Ramos (cell line): ENCODE data around the gene SLFN11.
"Not testable (repeated sequence)": the region's sequence is repeated elsewhere in the genome, so short reads cannot be mapped to it uniquely, and the experiment has no call there.

Experiments
- in situ Hi-C: fragments of 300-500 bp; cut with MboI; formaldehyde crosslinking; loops from one replicate; pipeline ENCODE4 v1.14.3; 2022; ENCODE audit warnings: low sequenced_read_pairs; ENCODE audit not compliant: unreplicated experiment

Gene SLFN11

DNA sequence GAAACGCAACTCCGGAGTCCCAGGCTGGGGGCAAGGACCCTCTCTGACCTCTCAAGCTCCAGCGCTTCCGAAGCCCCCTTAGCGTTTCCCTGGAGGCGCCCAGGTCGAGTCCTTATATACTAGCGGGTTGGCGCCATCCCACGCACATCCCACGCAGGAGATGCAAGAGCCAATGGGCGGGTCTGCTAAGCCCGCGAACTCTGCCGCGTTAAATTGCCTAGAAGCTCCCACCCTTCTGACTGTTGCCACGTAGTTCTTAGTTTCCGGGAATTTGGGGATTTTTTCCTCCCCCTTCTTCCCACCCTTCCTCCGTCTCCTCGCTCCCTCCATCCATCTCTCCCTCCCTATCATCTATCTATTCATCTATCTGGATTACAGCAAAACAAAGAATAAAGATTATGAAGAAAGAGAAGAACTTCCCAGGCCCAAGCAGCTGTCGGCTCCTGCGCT lies at the start of gene SLFN11:
Gene SLFN11, minus strand, starts transcription at position 88 of the 450 bp plus-strand sequence. CDS start 9,814 bp downstream, outside the sequence.
- in situ Hi-C loops = no loop called here

- in situ Hi-C loops = not testable (repeated sequence)
Measured at GRCh38 chr17:35421069-35421468, 47.6 kb upstream of the SLFN11 start.

DNA sequence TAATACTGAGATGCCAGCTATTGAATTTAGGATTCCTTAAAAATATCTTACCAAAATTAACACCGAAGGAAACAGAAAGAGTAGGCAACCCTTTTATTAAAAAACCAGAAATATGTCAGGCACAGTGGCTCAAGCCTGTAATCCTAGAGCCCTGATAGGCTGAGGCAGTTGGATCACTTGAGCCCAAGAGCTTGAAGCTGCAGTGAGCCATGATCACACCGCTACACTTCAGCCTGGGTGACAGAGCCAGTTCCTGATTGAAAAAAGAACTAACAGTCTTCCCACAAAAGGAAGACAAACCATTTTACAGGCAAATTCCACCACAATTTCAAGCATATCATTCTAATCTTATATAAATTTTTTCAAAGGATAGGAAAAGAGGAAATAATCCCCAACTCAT lies 43.2 kb upstream of the SLFN11 start:
- in situ Hi-C loops = no loop called here

- in situ Hi-C loops = not testable (repeated sequence)
Measured at GRCh38 chr17:35414707-35415106, 41.3 kb upstream of the SLFN11 start.

- in situ Hi-C loops = no loop called here
Measured at GRCh38 chr17:35414247-35414646, 40.8 kb upstream of the SLFN11 start.

GRCh38 chr17:35407531-35407930 lies 34.1 kb upstream of the SLFN11 start:
- in situ Hi-C loops = no loop called here

DNA sequence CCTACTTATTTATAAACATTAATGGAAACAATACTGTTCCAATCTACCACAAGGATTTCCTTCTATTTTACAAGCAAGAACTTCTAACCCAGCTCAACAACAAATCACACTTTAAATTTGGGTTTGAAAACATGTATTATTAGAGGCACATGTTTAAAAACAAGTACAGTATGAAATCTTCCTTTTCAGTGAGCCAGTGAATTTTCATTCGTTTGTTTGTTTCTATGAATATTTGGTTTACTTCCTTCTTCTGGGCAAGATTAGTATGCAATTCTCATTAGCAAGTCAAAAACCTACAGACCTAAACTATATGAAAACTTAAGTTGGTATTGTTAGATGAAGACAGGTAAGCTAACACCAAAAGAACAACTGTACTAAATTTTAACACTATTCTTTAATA lies 33.1 kb upstream of the SLFN11 start:
- in situ Hi-C loops = no loop called here

GRCh38 chr17:35404360-35404759 lies 30.9 kb upstream of the SLFN11 start:
- in situ Hi-C loops = no loop called here

DNA sequence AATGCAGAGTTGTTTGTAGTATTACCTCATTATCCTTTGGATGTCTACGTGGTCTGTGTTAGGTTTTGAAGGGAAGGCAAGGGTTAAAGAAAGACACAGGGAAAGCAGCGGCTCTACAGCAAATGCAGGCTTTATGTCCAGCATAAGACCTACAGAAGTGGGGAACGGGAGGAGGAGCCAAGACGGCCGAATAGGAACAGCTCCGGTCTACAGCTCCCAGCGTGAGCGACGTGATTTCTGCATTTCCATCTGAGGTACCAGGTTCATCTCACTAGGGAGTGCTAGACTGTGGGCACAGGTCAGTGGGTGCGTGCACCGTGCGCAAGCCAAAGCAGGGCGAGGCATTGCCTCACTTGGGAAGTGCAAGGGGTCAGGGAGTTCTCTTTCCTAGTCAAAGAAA lies 20.4 kb upstream of the SLFN11 start:
- in situ Hi-C loops = not testable (repeated sequence)

DNA sequence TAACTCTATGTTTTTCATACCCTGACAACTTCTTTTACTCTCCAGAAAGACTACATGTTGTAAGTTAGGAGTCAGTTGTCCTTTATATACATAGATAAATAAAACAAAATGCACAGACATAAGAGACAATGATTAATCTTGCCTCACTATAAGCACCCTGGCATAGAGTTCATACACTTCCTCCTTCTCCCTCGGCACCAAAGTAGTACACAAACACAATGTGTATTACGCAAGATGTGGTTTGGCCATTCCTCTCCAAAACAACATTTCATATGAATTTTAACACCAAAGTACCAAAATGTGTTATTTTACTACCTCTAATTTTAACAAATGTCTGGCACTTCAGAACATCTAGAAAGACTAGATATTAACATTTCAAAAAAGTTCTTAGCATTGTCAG lies 17.2 kb upstream of the SLFN11 start:
- in situ Hi-C loops = no loop called here

DNA sequence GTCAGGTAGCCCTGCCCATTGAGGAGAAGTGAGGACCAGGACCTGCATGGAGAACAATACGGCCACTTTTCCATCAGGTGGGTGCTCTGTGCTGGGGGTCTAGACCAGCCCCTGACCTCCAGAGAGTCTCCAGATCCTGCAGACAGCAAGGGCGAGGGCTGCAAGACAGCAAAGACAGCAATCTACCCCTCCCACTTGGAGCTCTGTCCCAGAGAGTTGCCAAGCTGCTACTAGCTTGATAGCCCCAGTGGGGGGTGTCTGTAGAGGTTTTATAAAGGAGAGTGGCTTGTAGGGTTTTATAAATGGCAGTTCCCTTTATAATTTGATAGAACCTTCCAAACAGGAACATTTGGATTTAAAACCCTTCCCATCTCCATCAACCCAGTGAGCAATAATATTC lies 16.7 kb upstream of the SLFN11 start:
- in situ Hi-C loops = no loop called here

- in situ Hi-C loops = no loop called here
Measured at GRCh38 chr17:35387496-35387895, 14.1 kb upstream of the SLFN11 start.

- in situ Hi-C loops = no loop called here
Measured at GRCh38 chr17:35377706-35378105, 4.3 kb upstream of the SLFN11 start.

DNA sequence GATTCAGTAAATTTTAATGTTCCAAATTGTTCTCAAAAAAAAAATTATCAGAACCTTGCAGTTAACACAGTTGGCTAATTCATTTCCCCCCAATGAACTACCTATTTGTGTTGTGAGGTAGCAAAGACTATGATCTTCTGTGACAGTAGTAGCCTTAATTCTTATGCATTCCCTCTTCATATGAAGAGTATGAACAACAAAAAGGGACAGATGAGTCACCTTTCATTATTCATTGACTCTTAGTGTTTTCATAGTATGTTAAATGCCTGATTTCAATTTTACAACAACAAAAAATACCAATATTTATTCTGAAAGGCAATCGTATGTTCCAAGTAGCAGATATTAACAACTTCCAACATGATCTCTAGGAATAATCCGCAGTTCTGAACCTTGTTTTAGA lies 3.6 kb upstream of the SLFN11 start:
- in situ Hi-C loops = no loop called here

DNA sequence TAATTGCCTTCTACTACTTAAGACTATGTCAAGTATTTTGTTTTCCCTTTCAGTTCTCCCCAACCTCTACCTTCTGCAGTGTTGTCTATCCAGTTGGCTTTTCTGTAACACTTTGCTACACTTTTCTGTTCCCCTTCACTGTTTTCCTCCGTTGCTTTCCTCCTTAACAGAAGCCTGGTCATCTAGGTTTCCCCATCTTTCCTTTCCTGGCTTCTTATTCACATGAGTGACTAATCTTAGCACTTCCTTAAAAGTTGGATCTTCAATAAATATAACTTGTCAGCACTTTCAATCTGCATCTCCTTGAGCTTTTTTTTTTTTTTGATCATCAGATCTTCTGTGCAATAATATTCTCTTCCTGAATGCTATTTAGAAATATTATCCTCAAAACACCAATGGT lies 2.8 kb upstream of the SLFN11 start:
- in situ Hi-C loops = no loop called here

GRCh38 chr17:35374766-35375344 lies 1.4 kb upstream of the SLFN11 start:
- in situ Hi-C loops = no loop called here

GRCh38 chr17:35373984-35374765 lies 754 bp upstream of the SLFN11 start:
- in situ Hi-C loops = no loop called here

DNA sequence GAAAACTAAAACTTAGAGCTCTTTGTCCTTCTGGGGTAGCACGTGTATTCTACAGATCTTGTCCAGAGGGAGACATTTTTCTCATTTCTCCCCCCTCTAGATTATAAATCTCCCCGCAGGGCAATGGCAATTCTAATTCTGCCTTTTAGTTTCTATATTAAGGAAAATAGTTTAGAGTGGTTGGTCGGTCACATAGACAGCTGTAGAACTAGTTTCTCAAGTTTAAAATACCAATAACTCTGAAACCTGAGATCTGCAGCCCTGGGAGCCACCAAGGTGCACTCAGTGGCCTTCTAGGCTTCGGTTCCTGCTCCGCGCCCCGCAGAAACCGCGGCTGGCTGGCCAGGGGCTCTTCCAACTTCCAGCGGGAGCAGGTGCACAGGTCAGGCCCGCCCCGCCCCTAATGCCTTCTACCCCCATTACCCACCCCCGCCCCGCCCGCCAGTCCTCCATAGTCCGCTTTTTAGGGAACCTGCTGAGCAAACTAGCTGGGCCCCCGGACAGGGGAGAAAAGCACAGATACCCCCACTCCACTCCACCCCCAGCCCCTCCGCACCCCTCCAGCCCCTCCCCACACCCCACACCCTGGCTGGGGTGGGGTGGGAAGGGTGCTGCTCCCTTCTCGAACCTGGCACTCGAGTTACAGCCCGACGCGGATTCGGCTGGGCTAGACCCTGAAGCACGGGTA lies 431 bp downstream of the SLFN11 start:
- in situ Hi-C loops = no loop called here

- in situ Hi-C loops = no loop called here
Measured at GRCh38 chr17:35371934-35372333, 1.5 kb downstream of the SLFN11 start.

GRCh38 chr17:35368081-35368830 lies 5.2 kb downstream of the SLFN11 start:
- in situ Hi-C loops = no loop called here

DNA sequence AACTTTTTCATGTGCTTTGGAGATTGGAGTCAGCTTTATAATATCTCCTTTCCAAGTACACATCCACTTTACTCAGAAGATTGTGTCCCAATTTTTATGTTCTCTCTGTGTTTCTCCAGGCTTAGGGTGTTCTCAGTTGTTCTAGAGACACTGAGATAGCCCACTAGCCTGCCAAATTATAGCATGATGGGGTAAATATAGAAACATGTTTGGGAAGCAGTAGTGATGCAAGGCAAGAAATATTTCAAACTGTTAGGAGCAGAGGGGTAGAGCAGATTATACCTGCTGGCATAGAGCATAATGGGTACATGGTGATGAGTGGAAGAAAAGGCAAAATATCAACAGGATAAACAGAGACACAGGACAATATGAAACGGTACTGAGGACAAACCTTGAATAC lies 12.4 kb downstream of the SLFN11 start:
- in situ Hi-C loops = no loop called here
